Trophoblast cell (in vitro differentiated cells and primary cell): ENCODE measurements around the gene RPN1.

Experiments
- DNase-seq, 2 donors: peaks; one replicate each; pipeline ENCODE4 v3.0.0-alpha.2; 2016
- H2AFZ ChIP-seq: 2 replicates; pipeline ENCODE4 v1.6.1; 2013; ENCODE audit warnings: low read length, moderate library complexity, mild to moderate bottlenecking; ENCODE audit not compliant: insufficient read depth, poor library complexity
- H2AK5ac ChIP-seq: 2 replicates; pipeline ENCODE4 v1.6.1; 2013; ENCODE audit warnings: mild to moderate bottlenecking, low read length
- H2BK120ac ChIP-seq: 2 replicates; pipeline ENCODE4 v1.6.1; 2013; ENCODE audit warnings: low read length, mild to moderate bottlenecking, moderate library complexity; ENCODE audit not compliant: insufficient read depth, poor library complexity
- H2BK12ac ChIP-seq: 2 replicates; pipeline ENCODE4 v1.6.1; 2013; ENCODE audit warnings: mild to moderate bottlenecking, low read length, moderate library complexity
- H2BK5ac ChIP-seq: 2 replicates; pipeline ENCODE4 v1.6.1; 2013; ENCODE audit warnings: low read length, low read depth, moderate library complexity, mild to moderate bottlenecking; ENCODE audit not compliant: poor library complexity
- H3K14ac ChIP-seq: 2 replicates; pipeline ENCODE4 v1.6.1; 2013; ENCODE audit warnings: mild to moderate bottlenecking, low read length
- H3K18ac ChIP-seq: 2 replicates; pipeline ENCODE4 v1.6.1; 2013; ENCODE audit warnings: mild to moderate bottlenecking, low read length
- H3K23ac ChIP-seq: 2 replicates; pipeline ENCODE4 v1.6.1; 2013; ENCODE audit warnings: low read length
- H3K27ac ChIP-seq: 2 replicates; pipeline ENCODE4 v1.5.1; 2013; ENCODE audit warnings: low read depth, mild to moderate bottlenecking, inconsistent platforms, low read length, moderate library complexity
- H3K27me3 ChIP-seq: 2 replicates; pipeline ENCODE4 v1.6.1; 2013; ENCODE audit warnings: inconsistent platforms, mild to moderate bottlenecking, low read length, moderate library complexity; ENCODE audit not compliant: insufficient read depth
- H3K36me3 ChIP-seq, 2 experiments: 1 replicate in 1 of 2; 2 replicates in 1 of 2; pipeline ENCODE4 v1.6.1; 2013; ENCODE audit warnings: low read length in 2 of 2, mild to moderate bottlenecking in 2 of 2, moderate library complexity in 1 of 2; ENCODE audit not compliant: insufficient read depth in 2 of 2, control insufficient read depth in 1 of 2
- H3K4ac ChIP-seq: 2 replicates; pipeline ENCODE4 v1.6.1; 2013; ENCODE audit warnings: low read depth, mild to moderate bottlenecking, low read length, moderate library complexity
- H3K4me1 ChIP-seq, 2 experiments: 1 replicate in 1 of 2; 2 replicates in 1 of 2; pipeline ENCODE4 v1.6.1; 2013; ENCODE audit warnings: low read length in 2 of 2, mild to moderate bottlenecking in 2 of 2, moderate library complexity in 1 of 2; ENCODE audit not compliant: insufficient read depth in 2 of 2, control insufficient read depth in 1 of 2
- H3K4me2 ChIP-seq: 2 replicates; pipeline ENCODE4 v1.6.1; 2013; ENCODE audit warnings: inconsistent platforms, mild to moderate bottlenecking, low read length, moderate library complexity
- H3K4me3 ChIP-seq: 2 replicates; pipeline ENCODE4 v1.5.1; 2013; ENCODE audit warnings: mild to moderate bottlenecking, low read depth, low read length, inconsistent platforms
- H3K79me1 ChIP-seq: one replicate; pipeline ENCODE4 v1.6.1; 2013; ENCODE audit warnings: low read length
- H3K79me2 ChIP-seq: 2 replicates; pipeline ENCODE4 v1.6.1; 2013; ENCODE audit warnings: low read length, mild to moderate bottlenecking; ENCODE audit not compliant: control insufficient read depth, insufficient read depth, poor library complexity
- H3K9ac ChIP-seq: 2 replicates; pipeline ENCODE4 v1.6.1; 2013; ENCODE audit warnings: mild to moderate bottlenecking, low read length
- H3K9me3 ChIP-seq: 2 replicates; pipeline ENCODE4 v1.6.1; 2013; ENCODE audit warnings: low read depth, mild to moderate bottlenecking, control low read depth, inconsistent platforms, low read length; ENCODE audit not compliant: insufficient read depth
- H4K12ac ChIP-seq: 2 replicates; pipeline ENCODE4 v1.6.1; 2013; ENCODE audit warnings: low read depth, mild to moderate bottlenecking, low read length, moderate library complexity
- H4K8ac ChIP-seq: 2 replicates; pipeline ENCODE4 v1.6.1; 2013; ENCODE audit warnings: low read depth, mild to moderate bottlenecking, low read length, moderate library complexity
- H4K91ac ChIP-seq: one replicate; pipeline ENCODE4 v1.6.1; 2013; ENCODE audit warnings: low read depth, mild to moderate bottlenecking, low read length, moderate library complexity
- WGBS: extraction: QIAGEN DNeasy Blood & Tissue Kit; methylation state at CpG from one replicate; pipeline ENCODE4 v1.1.7; 2013; ENCODE audit warnings: missing lambda C conversion rate; ENCODE audit not compliant: insufficient read length, insufficient coverage; ENCODE audit errors: extremely low coverage; 5-methylcytosine and 5-hydroxymethylcytosine counted together

The RPN1 gene

GRCh38 chr3:128621931-128622330 is 28.7 kb downstream of the RPN1 start:
- no peak overlapping the region for H2BK120ac ChIP-seq
- no peak overlapping the region for H3K4me3 ChIP-seq
- no peaks in the 10 kb centered on the region for H3K27me3 ChIP-seq
- H3K4ac ChIP-seq, result no peak overlapping the region
- WGBS, result no CpG with 5 or more reads among the region's 9 CpGs
- H2AK5ac ChIP-seq, result no peak overlapping the region
- H3K79me1 ChIP-seq, result peaks cover 6% of the 10 kb centered on the region
- no peak overlapping the region for H2BK5ac ChIP-seq
- peaks cover 2 to 7% of the 10 kb centered on the region in 2 experiments for H3K4me1 ChIP-seq
- no peak overlapping the region for H4K91ac ChIP-seq
- peaks cover 58 to 78% of the 10 kb centered on the region in 2 experiments for H3K36me3 ChIP-seq
- no peaks in the 10 kb centered on the region for H3K9me3 ChIP-seq
- H2AFZ ChIP-seq, result no peak overlapping the region
- H3K14ac ChIP-seq, result no peak overlapping the region
- no peak overlapping the region for H3K18ac ChIP-seq
- no peak overlapping the region for H4K8ac ChIP-seq
- H3K4me2 ChIP-seq, result no peak overlapping the region
- no peak for DNase-seq
- no peak overlapping the region for H2BK12ac ChIP-seq
- no peak overlapping the region for H3K9ac ChIP-seq
- no peak overlapping the region for H3K27ac ChIP-seq
- no peak overlapping the region for H4K12ac ChIP-seq
- H3K79me2 ChIP-seq, result peaks cover 2% of the 10 kb centered on the region
- H3K23ac ChIP-seq, result no peak overlapping the region

GRCh38 chr3:128621234-128621633 is 29.4 kb downstream of the RPN1 start:
- Histone ChIP-seq H3K4me3 (no peak overlapping the region), H3K27ac (no peak overlapping the region), H3K4me1 (peaks cover 2 to 7% of the 10 kb centered on the region in 2 experiments), H3K79me1 (peaks cover 6% of the 10 kb centered on the region), H2BK12ac (no peak overlapping the region), H3K4ac (no peak overlapping the region), H3K9me3 (no peaks in the 10 kb centered on the region), H3K14ac (no peak overlapping the region), H3K9ac (no peak overlapping the region), H3K27me3 (no peaks in the 10 kb centered on the region), H3K18ac (no peak overlapping the region), H3K4me2 (no peak overlapping the region), H4K8ac (no peak overlapping the region), H2BK120ac (no peak overlapping the region), H2AFZ (no peak overlapping the region), H2AK5ac (no peak overlapping the region), H3K36me3 (peaks cover 62 to 75% of the 10 kb centered on the region in 2 experiments), H3K79me2 (peaks cover 2% of the 10 kb centered on the region), H4K91ac (no peak overlapping the region), H2BK5ac (no peak overlapping the region), H4K12ac (no peak overlapping the region), H3K23ac (no peak overlapping the region)
- DNase-seq, result peak in 1 of 2 donors; percentile 37
- WGBS, result no CpG with 5 or more reads among the region's 6 CpGs

DNA sequence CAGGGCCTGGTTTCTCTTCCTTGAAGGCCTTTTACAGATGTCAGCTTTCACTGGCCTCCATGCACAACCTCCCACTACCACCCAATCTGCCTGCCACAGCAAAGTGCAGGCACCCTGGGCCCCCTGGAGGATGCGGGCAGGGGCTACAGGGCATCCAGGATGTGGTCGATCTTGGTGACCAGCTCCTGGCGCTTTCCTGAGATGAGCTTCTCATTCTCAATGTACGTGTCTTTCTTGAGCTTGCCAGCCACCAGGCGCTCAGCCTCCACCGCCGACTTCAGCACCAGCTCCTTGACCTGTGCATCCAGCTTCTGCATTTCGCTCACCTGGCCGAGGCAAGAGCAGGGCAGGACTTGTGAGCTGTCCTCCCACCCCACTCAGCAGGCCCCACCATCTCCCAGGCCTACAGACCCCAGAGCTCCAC is 30.3 kb downstream of the RPN1 start:
- no peak overlapping the region for H2BK120ac ChIP-seq
- peaks cover 6% of the 10 kb centered on the region for H3K79me1 ChIP-seq
- H4K12ac ChIP-seq, result no peak overlapping the region

DNA sequence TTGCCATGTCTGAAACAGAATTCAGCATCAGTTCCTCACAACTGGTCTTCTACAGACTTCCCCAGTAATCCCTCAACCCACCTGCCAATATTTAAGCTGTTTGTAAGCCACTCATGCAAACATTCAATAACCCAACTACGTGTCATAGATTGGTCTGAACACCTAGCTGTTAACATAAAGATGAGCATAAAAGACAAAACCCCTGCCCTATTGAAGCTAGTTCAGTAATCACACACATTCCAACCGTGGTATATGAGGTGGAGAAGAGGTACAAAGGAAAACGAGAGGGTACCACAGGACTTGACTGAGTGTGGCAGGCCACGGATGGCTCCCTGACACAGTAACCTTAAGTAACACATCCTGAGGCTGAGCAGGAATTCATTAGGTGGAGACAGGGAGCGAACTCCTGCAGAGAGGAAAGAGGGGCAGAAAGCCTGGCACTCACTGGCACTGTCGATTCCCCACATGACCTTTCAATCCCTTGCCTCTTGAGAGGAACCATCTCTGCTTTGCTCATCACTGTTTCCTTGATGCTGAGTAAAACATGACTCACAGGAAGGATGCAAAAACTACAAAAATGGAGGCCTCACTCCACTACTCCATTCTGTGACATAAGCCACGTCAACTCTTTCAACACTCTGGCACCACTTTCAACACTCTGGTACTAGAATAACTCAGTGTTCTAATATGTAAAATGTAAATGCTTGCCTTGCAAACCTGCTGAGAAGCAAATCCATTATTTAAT is 31.3 kb downstream of the RPN1 start:
- H4K8ac ChIP-seq, result no peak overlapping the region
- no peak overlapping the region for H3K4me2 ChIP-seq
- peak; percentile 57 to 69 for DNase-seq
- H3K4me3 ChIP-seq, result no peak overlapping the region
- H3K79me1 ChIP-seq, result peaks cover 6% of the 10 kb centered on the region
- H4K91ac ChIP-seq, result no peak overlapping the region
- H3K4ac ChIP-seq, result no peak overlapping the region
- WGBS, result no CpG with 5 or more reads among the region's 7 CpGs
- peaks cover 2% of the 10 kb centered on the region for H3K79me2 ChIP-seq
- H3K14ac ChIP-seq, result no peak overlapping the region
- no peak overlapping the region for H2AK5ac ChIP-seq
- peaks cover 2 to 7% of the 10 kb centered on the region in 2 experiments for H3K4me1 ChIP-seq
- H2BK12ac ChIP-seq, result no peak overlapping the region
- no peak overlapping the region for H3K9ac ChIP-seq
- H3K9me3 ChIP-seq, result no peaks in the 10 kb centered on the region
- no peak overlapping the region for H2BK120ac ChIP-seq
- no peak overlapping the region for H3K18ac ChIP-seq
- no peak overlapping the region for H3K27ac ChIP-seq
- H2AFZ ChIP-seq, result no peak overlapping the region
- no peak overlapping the region for H3K23ac ChIP-seq
- no peaks in the 10 kb centered on the region for H3K27me3 ChIP-seq
- H2BK5ac ChIP-seq, result no peak overlapping the region
- H3K36me3 ChIP-seq, result peaks cover 48 to 61% of the 10 kb centered on the region in 2 experiments
- H4K12ac ChIP-seq, result peak overlapping the region; percentile 22

More for the DNA sequence above, 30.3 kb downstream of the RPN1 start:
- Histone ChIP-seq H3K9ac (no peak overlapping the region), H3K27ac (no peak overlapping the region), H4K8ac (no peak overlapping the region), H3K4me2 (no peak overlapping the region), H3K4ac (no peak overlapping the region), H4K91ac (no peak overlapping the region), H3K27me3 (no peaks in the 10 kb centered on the region), H3K9me3 (no peaks in the 10 kb centered on the region), H3K18ac (no peak overlapping the region), H3K4me3 (no peak overlapping the region), H2BK12ac (no peak overlapping the region), H2AFZ (no peak overlapping the region), H3K23ac (no peak overlapping the region), H3K4me1 (peaks cover 2 to 7% of the 10 kb centered on the region in 2 experiments), H3K36me3 (peaks cover 58 to 71% of the 10 kb centered on the region in 2 experiments), H2BK5ac (no peak overlapping the region), H2AK5ac (no peak overlapping the region), H3K79me2 (peaks cover 2% of the 10 kb centered on the region), H3K14ac (no peak overlapping the region)
- no peak for DNase-seq
- no CpG with 5 or more reads among the region's 9 CpGs for WGBS
